Measurements from ENCODE around the gene SFXN2.
"Not testable (repeated sequence)": the region's sequence is repeated elsewhere in the genome, so short reads cannot be mapped to it uniquely, and the experiment has no call there.

SFXN2 gene

GRCh38 chr10:102682416-102682815, 32.0 kb upstream of the SFXN2 start:
- no peak for DNase-seq

- no peak for DNase-seq
These were observed 31.5 kb upstream of the SFXN2 start for GRCh38 chr10:102682981-102683380.

- DNase-seq, result peak; percentile 53
These were observed 30.7 kb upstream of the SFXN2 start for GRCh38 chr10:102683736-102684135.

GRCh38 chr10:102691285-102692066, 23.0 kb upstream of the SFXN2 start:
- DNase-seq, result no peak

GRCh38 chr10:102695401-102695800, 19.0 kb upstream of the SFXN2 start:
- DNase-seq, result not testable (repeated sequence)

- DNase-seq, result no peak
These were observed 17.7 kb upstream of the SFXN2 start for GRCh38 chr10:102696736-102697135.

- no peak for DNase-seq
These were observed 15.5 kb upstream of the SFXN2 start for GRCh38 chr10:102698894-102699293.

- DNase-seq, result no peak
These were observed 13.2 kb upstream of the SFXN2 start for GRCh38 chr10:102701272-102701671.

- DNase-seq, result no peak
These were observed 12.6 kb upstream of the SFXN2 start for GRCh38 chr10:102701796-102702195.

GRCh38 chr10:102702742-102703141, 11.7 kb upstream of the SFXN2 start:
- no peak for DNase-seq

- no peak for DNase-seq
These were observed 9.5 kb upstream of the SFXN2 start for GRCh38 chr10:102704915-102705314.

GRCh38 chr10:102705531-102705930, 8.9 kb upstream of the SFXN2 start:
- DNase-seq, result no peak

- peak; percentile 71 for DNase-seq
These were observed 3.8 kb upstream of the SFXN2 start for GRCh38 chr10:102710609-102711008.

- DNase-seq, result no peak
These were observed 2.3 kb upstream of the SFXN2 start for GRCh38 chr10:102712089-102712488.

GRCh38 chr10:102712843-102713538, 1.4 kb upstream of the SFXN2 start:
- no peak for DNase-seq

GRCh38 chr10:102713539-102713813, 960 bp upstream of the SFXN2 start:
- no peak for DNase-seq

GRCh38 chr10:102713814-102714620, 419 bp upstream of the SFXN2 start, which contains the start of gene ARL3:
TSS of gene ARL3 (minus strand) at chr10:102714397. CDS start at chr10:102714275, 122 bp downstream.
- peak; percentile 100 for DNase-seq

GRCh38 chr10:102715880-102716279, 1.4 kb downstream of the SFXN2 start:
- DNase-seq, result no peak

- not testable (repeated sequence) for DNase-seq
These were observed 2.6 kb downstream of the SFXN2 start for GRCh38 chr10:102716900-102717565.

GRCh38 chr10:102718220-102718619, 3.8 kb downstream of the SFXN2 start:
- DNase-seq, result peak; percentile 70

- DNase-seq, result no peak
These were observed 5.9 kb downstream of the SFXN2 start for GRCh38 chr10:102720337-102720736.

GRCh38 chr10:102720775-102721301, 6.4 kb downstream of the SFXN2 start:
- DNase-seq, result no peak

GRCh38 chr10:102721954-102722353, 7.5 kb downstream of the SFXN2 start:
- DNase-seq, result no peak
